Suppressor macrophage treated with lipopolysaccharide for 1 hour (primary cell): ENCODE data around the gene ASPG.

ENCODE experiments used
- DNase-seq, 3 donors: peaks; one replicate each; pipeline ENCODE4 v3.0.0-alpha.2; 2020 to 2022

The ASPG gene

GRCh38 chr14:104094709-104095425 is 9.4 kb downstream of the ASPG start:
- peak; percentile 52 to 80 (median 71) for DNase-seq

DNA sequence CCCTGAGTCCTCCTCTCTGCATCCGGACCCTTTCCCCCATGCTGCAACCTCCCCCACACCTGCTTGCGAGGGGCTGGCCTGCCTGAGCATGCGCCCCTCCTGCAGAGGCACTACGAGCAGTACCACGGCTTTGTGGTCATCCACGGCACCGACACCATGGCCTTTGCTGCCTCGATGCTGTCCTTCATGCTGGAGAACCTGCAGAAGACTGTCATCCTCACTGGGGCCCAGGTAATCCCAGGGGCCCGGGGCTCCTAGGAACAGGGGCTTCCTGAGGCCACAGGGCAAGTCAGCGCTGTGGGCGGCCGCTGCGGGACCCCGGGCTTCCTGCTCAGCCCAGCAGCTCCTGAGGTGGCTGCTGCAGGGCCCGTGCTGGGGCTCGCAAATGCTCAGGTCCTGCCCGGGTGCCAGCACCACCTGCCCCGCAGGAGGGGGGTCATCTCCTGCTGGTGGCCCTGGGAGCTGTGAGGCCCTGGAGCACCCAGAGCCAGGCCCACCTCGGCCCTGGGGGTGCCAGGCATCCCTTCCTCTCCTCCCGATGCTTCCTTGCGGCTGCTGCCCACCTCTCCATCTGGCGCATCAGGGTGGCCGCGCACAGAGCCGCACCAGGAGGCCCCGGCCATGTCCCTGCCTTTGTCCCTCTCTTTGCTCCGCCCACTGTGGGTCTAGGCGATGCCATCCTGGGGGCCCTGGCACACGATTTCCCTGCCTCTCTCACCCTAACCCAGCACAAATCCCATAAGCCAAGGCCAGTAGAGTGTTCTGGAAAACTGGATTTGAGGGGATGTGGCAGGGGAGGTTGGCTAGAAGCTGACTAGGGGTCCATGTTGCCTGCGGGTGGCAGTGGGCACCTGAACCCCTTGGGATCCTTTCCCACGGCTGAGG is 10.2 kb downstream of the ASPG start:
- DNase-seq, result no peak

DNA sequence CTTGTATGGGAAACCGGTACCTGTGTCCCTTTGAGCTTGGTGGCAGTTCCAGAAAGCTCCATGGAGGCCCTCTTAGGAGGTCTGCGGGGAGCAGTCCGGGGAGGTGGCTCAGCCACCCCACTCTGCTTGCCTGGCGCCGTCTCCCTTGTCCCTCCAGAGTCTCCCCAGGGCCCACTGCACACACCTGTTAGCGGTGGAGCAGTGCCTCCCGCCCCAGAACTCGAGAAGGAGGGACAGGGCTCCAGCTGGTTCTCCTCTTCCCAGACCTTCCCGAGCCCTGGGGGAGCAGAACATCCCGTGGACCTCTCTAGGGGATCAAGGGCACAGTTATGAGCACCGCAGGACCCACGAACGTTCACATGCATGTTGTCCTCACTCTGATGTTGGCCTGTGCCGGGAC is 10.8 kb downstream of the ASPG start:
- DNase-seq, result no peak

- DNase-seq, result peak in 1 of 3 donors; percentile 20
These were observed 11.5 kb downstream of the ASPG start for GRCh38 chr14:104096751-104097700.

- DNase-seq, result no peak
These were observed 13.0 kb downstream of the ASPG start for GRCh38 chr14:104098272-104099095.

- no peak for DNase-seq
These were observed 13.9 kb downstream of the ASPG start for GRCh38 chr14:104099096-104100041.

- DNase-seq, result no peak
These were observed 14.9 kb downstream of the ASPG start for GRCh38 chr14:104100171-104101085.

GRCh38 chr14:104101086-104101621 is 15.7 kb downstream of the ASPG start:
- no peak for DNase-seq

GRCh38 chr14:104101651-104102281 is 16.3 kb downstream of the ASPG start:
- DNase-seq, result no peak

DNA sequence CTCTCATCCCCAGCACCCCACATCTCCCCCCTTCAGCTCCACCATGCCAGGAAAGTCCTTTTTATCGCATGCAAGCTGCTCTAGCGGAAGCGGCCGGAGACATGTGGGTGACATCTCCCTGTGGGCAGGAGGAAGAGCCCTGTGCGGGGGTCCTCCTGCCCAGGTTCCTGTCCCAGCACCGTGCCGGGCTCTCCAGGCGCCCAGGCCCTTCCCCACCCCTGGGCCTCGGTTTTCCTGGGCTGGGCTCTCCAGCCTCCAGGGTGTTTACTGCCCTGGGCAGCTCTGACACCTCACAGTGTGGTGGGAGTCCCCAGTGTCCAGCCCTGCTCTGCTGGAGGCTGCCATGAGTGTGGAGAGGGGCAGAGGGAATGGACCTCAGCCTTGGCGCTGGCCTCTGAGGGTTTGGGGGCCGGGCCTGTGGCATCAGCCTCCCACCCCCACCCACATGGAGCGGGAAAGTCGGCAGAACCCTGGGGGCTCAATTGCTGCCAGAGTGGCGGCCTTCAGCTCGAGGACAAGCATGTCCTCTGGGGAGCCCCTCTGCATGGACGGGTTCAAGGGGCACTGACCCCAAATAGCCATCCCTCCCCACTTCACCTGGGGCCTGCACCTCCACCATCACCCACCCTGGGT is 16.9 kb downstream of the ASPG start:
- no peak for DNase-seq

- DNase-seq, result no peak
These were observed 17.6 kb downstream of the ASPG start for GRCh38 chr14:104103061-104103445.

- no peak for DNase-seq
These were observed 18.1 kb downstream of the ASPG start for GRCh38 chr14:104103446-104104075.

DNA sequence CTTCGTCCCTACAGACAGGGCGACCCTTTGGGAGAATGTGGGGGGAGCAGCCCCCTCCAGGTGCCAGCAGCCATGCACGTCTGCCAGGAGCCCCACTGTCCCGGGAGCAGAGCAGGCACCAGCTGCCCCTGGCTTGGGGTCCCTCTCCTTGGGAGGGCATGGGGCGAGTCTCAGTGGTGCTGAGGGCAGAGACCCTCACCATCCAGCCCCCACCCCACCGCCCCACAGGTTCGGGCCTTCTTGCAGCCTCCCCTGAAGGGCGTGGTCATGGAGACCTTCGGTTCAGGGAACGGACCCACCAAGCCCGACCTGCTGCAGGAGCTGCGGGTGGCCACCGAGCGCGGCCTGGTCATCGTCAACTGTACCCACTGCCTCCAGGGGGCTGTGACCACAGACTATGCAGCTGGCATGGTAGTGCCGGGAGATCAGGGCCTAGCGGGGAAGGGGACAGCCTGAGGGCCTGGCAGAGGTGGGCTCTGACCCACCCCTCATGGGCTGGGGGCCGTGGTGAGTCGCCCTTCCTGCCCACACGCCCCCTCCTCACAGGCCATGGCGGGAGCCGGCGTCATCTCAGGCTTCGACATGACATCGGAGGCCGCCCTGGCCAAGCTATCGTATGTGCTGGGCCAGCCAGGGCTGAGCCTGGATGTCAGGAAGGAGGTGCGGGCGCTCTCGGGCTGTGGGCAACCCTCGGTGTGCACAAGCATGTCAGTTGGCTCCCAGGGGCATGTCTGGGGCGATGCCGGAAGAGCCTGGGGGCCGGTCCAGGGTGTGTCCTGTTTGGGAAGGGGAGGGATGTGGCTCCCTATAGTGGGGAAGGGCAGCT is 18.8 kb downstream of the ASPG start:
- DNase-seq, result no peak

- no peak for DNase-seq
These were observed 19.7 kb downstream of the ASPG start for GRCh38 chr14:104105071-104105821.

GRCh38 chr14:104105822-104106470 is 20.4 kb downstream of the ASPG start:
- no peak for DNase-seq
